H9 (cell line): ENCODE measurements around the gene GFPT1. TPM values are rescaled to one million over a fixed set of nuclear protein-coding genes. Genes with fewer than 3 reads are reported as not detected.

Experiments used
- DNase-seq: peaks from one replicate; pipeline ENCODE4 v3.0.0-alpha.2; 2017
- H2AFZ ChIP-seq: one replicate; pipeline ENCODE4 v1.6.1; 2013; ENCODE audit warnings: mild to moderate bottlenecking, low read length, control low read depth, moderate library complexity
- H2AK5ac ChIP-seq: 2 replicates; pipeline ENCODE4 v1.6.1; 2013; ENCODE audit warnings: low read length, control low read depth, mixed read lengths; ENCODE audit not compliant: insufficient read length
- H2BK120ac ChIP-seq: one replicate; pipeline ENCODE4 v1.6.1; 2013; ENCODE audit warnings: low read depth, mild to moderate bottlenecking, low read length, control low read depth, inconsistent platforms; ENCODE audit not compliant: poor library complexity, severe bottlenecking
- H2BK12ac ChIP-seq: 2 replicates; pipeline ENCODE4 v1.6.1; 2013; ENCODE audit warnings: low read length, control low read depth, mixed read lengths, low read depth; ENCODE audit not compliant: insufficient read length
- H2BK15ac ChIP-seq: 2 replicates; pipeline ENCODE4 v1.6.1; 2013; ENCODE audit warnings: low read depth, low read length, control low read depth
- H2BK20ac ChIP-seq: one replicate; pipeline ENCODE4 v1.6.1; 2013; ENCODE audit warnings: low read depth, mild to moderate bottlenecking, low read length, control low read depth, inconsistent platforms; ENCODE audit not compliant: poor library complexity, severe bottlenecking
- H2BK5ac ChIP-seq: 2 replicates; pipeline ENCODE4 v1.6.1; 2013; ENCODE audit warnings: low read length, control low read depth, mixed read lengths; ENCODE audit not compliant: insufficient read length
- H3K14ac ChIP-seq: 2 replicates; pipeline ENCODE4 v1.6.1; 2013; ENCODE audit warnings: low read length, control low read depth; ENCODE audit not compliant: insufficient read depth
- H3K18ac ChIP-seq: 2 replicates; pipeline ENCODE4 v1.6.1; 2013; ENCODE audit warnings: low read depth, mild to moderate bottlenecking, mixed read lengths, low read length, control low read depth; ENCODE audit not compliant: insufficient read length
- H3K23ac ChIP-seq: 2 replicates; pipeline ENCODE4 v1.6.1; 2013; ENCODE audit warnings: low read length, control low read depth, mixed read lengths, low read depth; ENCODE audit not compliant: insufficient read length
- H3K23me2 ChIP-seq: 2 replicates; pipeline ENCODE4 v1.6.1; 2013; ENCODE audit warnings: low read depth, mild to moderate bottlenecking, mixed read lengths, low read length, control low read depth; ENCODE audit not compliant: insufficient read length, poor library complexity, severe bottlenecking
- H3K27ac ChIP-seq: 2 replicates; pipeline ENCODE4 v1.5.1; 2013; ENCODE audit warnings: low read length, control low read depth, mixed read lengths, low read depth; ENCODE audit not compliant: insufficient read length
- H3K27me3 ChIP-seq: 2 replicates; pipeline ENCODE4 v1.6.1; 2013; ENCODE audit warnings: low read length, control low read depth, inconsistent platforms; ENCODE audit not compliant: insufficient read depth
- H3K4ac ChIP-seq: 2 replicates; pipeline ENCODE4 v1.6.1; 2013; ENCODE audit warnings: low read depth, mild to moderate bottlenecking, control low read depth, inconsistent platforms, low read length, moderate library complexity
- H3K4me1 ChIP-seq: 2 replicates; pipeline ENCODE4 v1.6.1; 2013; ENCODE audit warnings: low read length, control low read depth, inconsistent platforms; ENCODE audit not compliant: insufficient read depth
- H3K4me2 ChIP-seq: 2 replicates; pipeline ENCODE4 v1.6.1; 2013; ENCODE audit warnings: low read length, control low read depth, mixed read lengths; ENCODE audit not compliant: insufficient read length, insufficient read depth
- H3K56ac ChIP-seq: 2 replicates; pipeline ENCODE4 v1.6.1; 2013; ENCODE audit warnings: low read depth, mild to moderate bottlenecking, mixed read lengths, low read length, control low read depth; ENCODE audit not compliant: insufficient read length
- H3K79me1 ChIP-seq: 2 replicates; pipeline ENCODE4 v1.6.1; 2013; ENCODE audit warnings: low read depth, mild to moderate bottlenecking, moderate library complexity, low read length, control low read depth, inconsistent platforms; ENCODE audit not compliant: insufficient read depth, poor library complexity, severe bottlenecking
- H3K79me2 ChIP-seq: 2 replicates; pipeline ENCODE4 v1.6.1; 2013; ENCODE audit warnings: low read length, control low read depth, inconsistent platforms; ENCODE audit not compliant: insufficient read depth
- H3K9ac ChIP-seq: 2 replicates; pipeline ENCODE4 v1.6.1; 2013; ENCODE audit warnings: low read length, control low read depth, mixed read lengths; ENCODE audit not compliant: insufficient read length; ENCODE audit errors: extremely low read depth
- H3K9me3 ChIP-seq: one replicate; pipeline ENCODE4 v1.6.1; 2013; ENCODE audit warnings: low read depth, low read length, inconsistent platforms; ENCODE audit not compliant: control insufficient read depth
- H3T11ph ChIP-seq: one replicate; pipeline ENCODE4 v1.6.1; 2013; ENCODE audit warnings: mild to moderate bottlenecking, low read length, control low read depth, inconsistent platforms
- H4K20me1 ChIP-seq: one replicate; pipeline ENCODE4 v1.6.1; 2013; ENCODE audit not compliant: control insufficient read depth, insufficient read length, insufficient read depth
- H4K5ac ChIP-seq: 2 replicates; pipeline ENCODE4 v1.6.1; 2013; ENCODE audit warnings: low read depth, mild to moderate bottlenecking, mixed read lengths, low read length, control low read depth; ENCODE audit not compliant: insufficient read length
- H4K8ac ChIP-seq: replicated peaks from 2 replicates; pipeline ENCODE4 v1.6.1; 2013; ENCODE audit warnings: low read length, control low read depth, mixed read lengths, low read depth; ENCODE audit not compliant: insufficient read length
- H4K91ac ChIP-seq: 2 replicates; pipeline ENCODE4 v1.6.1; 2013; ENCODE audit warnings: low read depth, mild to moderate bottlenecking, moderate library complexity, mixed read lengths, low read length, control low read depth; ENCODE audit not compliant: insufficient read length
- H3K27ac Mint-ChIP-seq, 3 experiments: 2 replicates in 2 of 3; 3 replicates in 1 of 3; pipeline ENCODE4 v1.8.0; 2020 to 2021; ENCODE audit warnings: mixed read lengths in 3 of 3, mild to moderate bottlenecking in 1 of 3, moderate library complexity in 1 of 3
- H3K27me3 Mint-ChIP-seq: 2 replicates; pipeline ENCODE4 v1.8.0; 2021; ENCODE audit warnings: low read depth, mild to moderate bottlenecking, moderate library complexity, mixed read lengths
- H3K36me3 Mint-ChIP-seq, 3 experiments: 2 replicates in 2 of 3; 3 replicates in 1 of 3; pipeline ENCODE4 v1.8.0; 2020 to 2021; ENCODE audit warnings: low read depth in 3 of 3, mixed read lengths in 3 of 3; ENCODE audit not compliant: insufficient read depth in 1 of 3
- H3K4me1 Mint-ChIP-seq, 2 experiments: 2 replicates each; pipeline ENCODE4 v1.8.0; 2020; ENCODE audit warnings: mixed read lengths in 2 of 2
- H3K4me3 Mint-ChIP-seq, 2 experiments: 2 replicates in 1 of 2; 3 replicates in 1 of 2; pipeline ENCODE4 v1.8.0; 2020 to 2021; ENCODE audit warnings: mild to moderate bottlenecking in 2 of 2, mixed read lengths in 2 of 2, moderate library complexity in 1 of 2
- H3K9me3 Mint-ChIP-seq, 2 experiments: 2 replicates in 1 of 2; 3 replicates in 1 of 2; pipeline ENCODE4 v1.8.0; 2020; ENCODE audit warnings: mild to moderate bottlenecking in 2 of 2, mixed read lengths in 2 of 2, moderate library complexity in 1 of 2
- CTCF ChIP-seq: fragments of 200-600 bp; sonication (generic); conservative IDR thresholded peaks from 3 replicates; pipeline ENCODE4 v1.8.0; 2021; ENCODE audit warnings: antibody characterized with exemption, mild to moderate bottlenecking
- WGBS: extraction: QIAGEN DNeasy Blood & Tissue Kit; methylation state at CpG from one replicate; pipeline ENCODE4 v1.1.7; 2013; ENCODE audit warnings: missing lambda C conversion rate, low lambda C conversion rate, mixed read lengths; ENCODE audit not compliant: insufficient read length; ENCODE audit errors: extremely low coverage; 5-methylcytosine and 5-hydroxymethylcytosine counted together
- total RNA-seq: library from RNA; stranded (reverse); gene quantifications from 2 replicates; pipeline ENCODE4 v1.2.1, GENCODE V29; 2021

GFPT1 gene
- total RNA-seq, 1 experiment from 2014 or later, result 84.4 TPM

- no peak for TF ChIP-seq CTCF
- Histone ChIP-seq H3K14ac (no peak overlapping the region), H3K4ac (no peak overlapping the region), H3K4me1 (no peaks in the 10 kb centered on the region), H3K4me2 (no peak overlapping the region), H2BK20ac (no peak overlapping the region), H3K79me2 (no peaks in the 10 kb centered on the region), H2BK15ac (no peak overlapping the region), H3K23me2 (no peaks in the 10 kb centered on the region), H3K9me3 (no peaks in the 10 kb centered on the region), H3K18ac (no peak overlapping the region), H3K27me3 (no peaks in the 10 kb centered on the region), H2BK12ac (no peak overlapping the region), H4K91ac (no peak overlapping the region), H2BK5ac (no peak overlapping the region), H3K23ac (no peak overlapping the region), H3K79me1 (no peaks in the 10 kb centered on the region), H4K20me1 (no peaks in the 10 kb centered on the region), H3T11ph (no peak overlapping the region), H4K5ac (no peak overlapping the region), H4K8ac (no peak overlapping the region), H3K56ac (no peak overlapping the region), H3K9ac (no peak overlapping the region), H2AK5ac (no peak overlapping the region), H2AFZ (no peak overlapping the region), H3K27ac (no peak overlapping the region), H2BK120ac (no peak overlapping the region)
- WGBS, result no CpG with 5 or more reads among the region's 2 CpGs
- peaks cover 14 to 67% (median 61%) of the 10 kb centered on the region in 3 experiments for H3K36me3 Mint-ChIP-seq
- no peaks in the 10 kb centered on the region for H3K4me1 Mint-ChIP-seq
- H3K27ac Mint-ChIP-seq, result no peak overlapping the region
- no peaks in the 10 kb centered on the region for H3K9me3 Mint-ChIP-seq
- no peak for DNase-seq
- H3K27me3 Mint-ChIP-seq, result no peaks in the 10 kb centered on the region
- H3K4me3 Mint-ChIP-seq, result no peak overlapping the region
These were observed 51.7 kb downstream of the GFPT1 start for GRCh38 chr2:69335311-69335710.
